Calu3 (cell line): ENCODE results near the gene SLC30A1. TPM values are rescaled to one million over a fixed set of nuclear protein-coding genes. Genes with fewer than 3 reads are reported as not detected.
A peak's percentile ranks its signal among the peaks of the same experiment; 100 is the strongest.

ENCODE experiments used
- BruUV-seq: library from RNA; stranded (reverse); fragments of 400-500 nt; replicated peaks from 2 replicates; lab custom pipeline; 2021; lab: Mats Ljungman, UMichigan
- CTCF ChIA-PET: fragments of 300-600 bp; sonication (Branson Sonifier 250); formaldehyde crosslinking; loops from one replicate; lab custom pipeline; 2022; ENCODE audit warnings: antibody characterized with exemption; lab: Charles Lee
- DNase-seq: peaks from one replicate; pipeline ENCODE4 v3.0.0; 2022
- H3K27ac Mint-ChIP-seq: one replicate; pipeline ENCODE4 v1.8.0; 2022; ENCODE audit warnings: mixed read lengths; ENCODE audit not compliant: unreplicated experiment
- H3K27me3 Mint-ChIP-seq: one replicate; pipeline ENCODE4 v1.8.0; 2022; ENCODE audit warnings: mixed read lengths; ENCODE audit not compliant: unreplicated experiment
- H3K36me3 Mint-ChIP-seq: one replicate; pipeline ENCODE4 v1.8.0; 2022; ENCODE audit warnings: mild to moderate bottlenecking, moderate library complexity, mixed read lengths; ENCODE audit not compliant: insufficient read depth, unreplicated experiment
- H3K4me1 Mint-ChIP-seq: one replicate; pipeline ENCODE4 v1.8.0; 2022; ENCODE audit warnings: mild to moderate bottlenecking, low read depth, mixed read lengths; ENCODE audit not compliant: unreplicated experiment
- H3K4me3 Mint-ChIP-seq: one replicate; pipeline ENCODE4 v1.8.0; 2022; ENCODE audit warnings: mild to moderate bottlenecking, low read depth, moderate library complexity, mixed read lengths; ENCODE audit not compliant: unreplicated experiment
- H3K9me3 Mint-ChIP-seq: one replicate; pipeline ENCODE4 v1.8.0; 2022; ENCODE audit warnings: low read depth, mixed read lengths; ENCODE audit not compliant: unreplicated experiment
- intact Hi-C: fragments of 100-400 bp; cut with micrococcal nuclease; formaldehyde crosslinking; loops from one replicate; pipeline ENCODE4 v1.10.0; 2022; ENCODE audit not compliant: unreplicated experiment
- total RNA-seq: library from RNA; stranded (reverse); gene quantifications from 2 replicates; pipeline ENCODE4 v1.2.3, GENCODE V29; 2022
- TF ChIP-seq, protein P1 (sequence below): fragments of 200-600 bp; IDR thresholded peaks from one replicate; pipeline ENCODE4 v1.8.0; 2022; ENCODE audit warnings: antibody characterized with exemption; ENCODE audit not compliant: unreplicated experiment

The SLC30A1 gene
- total RNA-seq, 1 experiment from 2014 or later: 15.5 TPM

DNA sequence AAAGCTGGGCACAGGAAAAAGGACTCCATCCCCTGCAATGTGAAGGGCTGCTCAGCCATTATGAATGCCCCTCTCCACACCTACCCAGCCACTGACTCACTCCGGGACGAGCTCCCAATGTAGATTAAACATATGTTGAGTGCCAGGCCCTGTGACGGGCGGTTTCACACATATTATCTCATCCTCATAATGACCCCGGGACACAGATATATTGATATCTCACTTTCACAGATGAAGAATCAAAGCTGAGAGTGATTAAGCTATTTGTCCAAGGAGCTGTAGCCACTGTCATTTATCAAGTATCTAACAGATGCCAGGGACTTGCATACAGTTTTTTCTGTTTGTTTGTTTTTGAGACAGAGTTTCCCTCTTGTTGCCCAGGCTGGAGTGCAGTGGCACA lies 35.0 kb upstream of the SLC30A1 start:
- TF ChIP-seq, protein P1, sequence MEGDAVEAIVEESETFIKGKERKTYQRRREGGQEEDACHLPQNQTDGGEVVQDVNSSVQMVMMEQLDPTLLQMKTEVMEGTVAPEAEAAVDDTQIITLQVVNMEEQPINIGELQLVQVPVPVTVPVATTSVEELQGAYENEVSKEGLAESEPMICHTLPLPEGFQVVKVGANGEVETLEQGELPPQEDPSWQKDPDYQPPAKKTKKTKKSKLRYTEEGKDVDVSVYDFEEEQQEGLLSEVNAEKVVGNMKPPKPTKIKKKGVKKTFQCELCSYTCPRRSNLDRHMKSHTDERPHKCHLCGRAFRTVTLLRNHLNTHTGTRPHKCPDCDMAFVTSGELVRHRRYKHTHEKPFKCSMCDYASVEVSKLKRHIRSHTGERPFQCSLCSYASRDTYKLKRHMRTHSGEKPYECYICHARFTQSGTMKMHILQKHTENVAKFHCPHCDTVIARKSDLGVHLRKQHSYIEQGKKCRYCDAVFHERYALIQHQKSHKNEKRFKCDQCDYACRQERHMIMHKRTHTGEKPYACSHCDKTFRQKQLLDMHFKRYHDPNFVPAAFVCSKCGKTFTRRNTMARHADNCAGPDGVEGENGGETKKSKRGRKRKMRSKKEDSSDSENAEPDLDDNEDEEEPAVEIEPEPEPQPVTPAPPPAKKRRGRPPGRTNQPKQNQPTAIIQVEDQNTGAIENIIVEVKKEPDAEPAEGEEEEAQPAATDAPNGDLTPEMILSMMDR: no peak
- Mint-ChIP-seq H3K27me3 (no peaks in the 10 kb centered on the region), H3K4me1 (peaks cover 24% of the 10 kb centered on the region), H3K36me3 (no peaks in the 10 kb centered on the region), H3K4me3 (no peak overlapping the region), H3K27ac (no peak overlapping the region), H3K9me3 (no peaks in the 10 kb centered on the region)
- CTCF ChIA-PET: interaction anchor here (0.6 kb wide), 1 partner anchor 1871 kb away, joined by 3 read pairs; no protein-coding TSS in a partner anchor
- DNase-seq: no peak
- intact Hi-C loops: no loop called here
- no TSS peak for BruUV-seq

DNA sequence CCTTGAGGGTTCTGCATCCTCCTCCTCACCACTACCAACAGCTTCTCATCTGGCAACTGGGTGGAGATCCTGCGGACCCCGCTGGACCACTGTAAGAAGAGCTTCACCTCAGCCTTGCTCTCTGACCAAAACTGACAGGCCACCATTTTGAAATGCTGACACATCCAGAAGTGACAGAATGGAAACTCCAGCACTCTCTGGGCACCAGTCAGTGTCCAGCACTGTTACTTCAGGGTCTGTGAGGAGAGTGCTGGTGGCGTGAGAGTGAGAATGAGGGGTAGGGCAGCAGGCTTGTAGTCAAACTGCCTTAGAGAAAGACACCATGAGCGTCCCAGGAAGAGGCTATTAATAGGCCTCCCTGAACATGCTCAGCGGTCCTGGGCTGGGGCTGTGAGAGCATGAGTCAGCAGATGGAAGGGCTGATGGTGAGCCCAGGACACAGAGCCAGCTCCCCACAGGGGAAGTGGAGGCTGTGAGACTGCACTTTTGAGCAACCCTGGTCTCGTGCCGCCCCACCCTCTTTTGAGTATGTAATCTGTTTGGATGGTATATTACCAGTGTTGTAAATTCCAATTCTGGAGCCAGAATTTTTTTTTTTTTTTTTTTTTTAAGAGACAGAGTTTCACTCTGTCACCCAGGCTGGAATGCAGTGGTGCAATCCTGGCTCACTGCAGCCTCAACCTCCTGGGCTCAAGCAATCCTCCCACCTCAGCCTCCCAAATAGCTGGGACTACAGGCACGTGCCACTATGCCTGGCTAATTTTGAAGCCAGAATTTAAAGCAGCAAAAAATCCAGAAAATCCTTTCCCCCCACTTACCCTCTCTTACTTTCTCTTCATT lies 34.4 kb upstream of the SLC30A1 start:
- no TSS peak for BruUV-seq
- H3K9me3 Mint-ChIP-seq: no peaks in the 10 kb centered on the region
- peak; percentile 45 for DNase-seq
- TF ChIP-seq, protein P1: no peak
- no peak overlapping the region for H3K4me3 Mint-ChIP-seq
- no peaks in the 10 kb centered on the region for H3K27me3 Mint-ChIP-seq
- no peak overlapping the region for H3K27ac Mint-ChIP-seq
- peaks cover 25% of the 10 kb centered on the region for H3K4me1 Mint-ChIP-seq
- no peaks in the 10 kb centered on the region for H3K36me3 Mint-ChIP-seq
- CTCF ChIA-PET: interaction anchor here (0.5 to 1.1 kb wide), 4 partner anchors 26 to 1870 kb away, joined by 3 to 5 read pairs (median 4); no protein-coding TSS in a partner anchor
- intact Hi-C loops: no loop called here

DNA sequence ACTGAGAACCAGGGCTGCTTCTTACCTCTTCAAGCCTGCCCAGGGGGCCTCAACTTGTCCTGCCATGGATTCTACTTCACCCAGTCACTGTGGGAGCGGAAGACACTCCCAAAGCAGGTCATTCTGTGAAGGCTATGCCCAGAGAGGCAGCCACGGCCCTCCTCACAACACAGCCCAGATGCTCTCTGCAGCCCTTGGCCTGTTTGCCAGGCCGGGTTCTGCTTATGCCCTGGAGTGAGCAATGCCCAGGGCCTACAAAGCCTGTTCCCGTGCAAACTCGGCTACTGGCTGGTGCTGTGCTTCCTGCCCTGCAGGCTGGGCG lies 33.8 kb upstream of the SLC30A1 start:
- CTCF ChIA-PET: interaction anchor here (0.5 to 1.1 kb wide), 3 partner anchors 27 to 294 kb away, joined by 3 to 5 read pairs (median 4); no protein-coding TSS in a partner anchor
- no peak overlapping the region for H3K4me3 Mint-ChIP-seq
- intact Hi-C loops: no loop called here
- no TSS peak for BruUV-seq
- H3K36me3 Mint-ChIP-seq: no peaks in the 10 kb centered on the region
- no peak for DNase-seq
- H3K27ac Mint-ChIP-seq: no peak overlapping the region
- TF ChIP-seq, protein P1: no peak
- no peaks in the 10 kb centered on the region for H3K9me3 Mint-ChIP-seq
- no peaks in the 10 kb centered on the region for H3K27me3 Mint-ChIP-seq
- peaks cover 30% of the 10 kb centered on the region for H3K4me1 Mint-ChIP-seq

DNA sequence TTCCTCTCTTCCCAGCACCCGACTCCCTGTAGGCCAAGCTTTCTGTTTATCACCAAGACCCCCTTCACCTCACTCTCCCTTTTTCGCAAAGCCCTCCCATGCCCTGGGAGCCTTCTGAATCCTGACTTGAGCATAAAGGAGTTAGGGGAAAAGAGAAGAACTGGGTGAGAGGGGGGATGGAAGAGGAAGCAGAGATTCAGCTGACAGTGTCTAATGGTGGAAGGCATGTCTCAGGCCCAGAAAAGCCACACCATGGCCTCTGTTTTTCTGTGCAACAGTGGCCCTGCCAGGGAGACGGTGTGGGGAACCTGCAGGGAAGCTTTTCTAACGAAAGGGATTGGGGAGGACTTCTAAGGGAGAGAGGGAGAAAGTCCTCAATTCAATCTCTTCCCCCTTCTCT lies 32.9 kb upstream of the SLC30A1 start:
- intact Hi-C loops: no loop called here
- CTCF ChIA-PET: interaction anchor here (1.1 to 1.5 kb wide), 4 partner anchors 14 to 32 kb away, joined by 3 to 4 read pairs (median 4); no protein-coding TSS in a partner anchor
- H3K4me3 Mint-ChIP-seq: no peak overlapping the region
- no peaks in the 10 kb centered on the region for H3K36me3 Mint-ChIP-seq
- H3K27ac Mint-ChIP-seq: no peak overlapping the region
- peaks cover 33% of the 10 kb centered on the region for H3K4me1 Mint-ChIP-seq
- H3K27me3 Mint-ChIP-seq: no peaks in the 10 kb centered on the region
- BruUV-seq: no TSS peak
- TF ChIP-seq, protein P1: no peak
- no peak for DNase-seq
- no peaks in the 10 kb centered on the region for H3K9me3 Mint-ChIP-seq
